IPS-NIHi7 (cell line): Measurements from ENCODE around the gene TMEM245.

ENCODE experiments used
- DNase-seq: peaks from one replicate; pipeline ENCODE4 v3.0.0; 2012; ENCODE audit warnings: mixed read lengths; ENCODE audit errors: extremely low spot score

Gene TMEM245

DNA sequence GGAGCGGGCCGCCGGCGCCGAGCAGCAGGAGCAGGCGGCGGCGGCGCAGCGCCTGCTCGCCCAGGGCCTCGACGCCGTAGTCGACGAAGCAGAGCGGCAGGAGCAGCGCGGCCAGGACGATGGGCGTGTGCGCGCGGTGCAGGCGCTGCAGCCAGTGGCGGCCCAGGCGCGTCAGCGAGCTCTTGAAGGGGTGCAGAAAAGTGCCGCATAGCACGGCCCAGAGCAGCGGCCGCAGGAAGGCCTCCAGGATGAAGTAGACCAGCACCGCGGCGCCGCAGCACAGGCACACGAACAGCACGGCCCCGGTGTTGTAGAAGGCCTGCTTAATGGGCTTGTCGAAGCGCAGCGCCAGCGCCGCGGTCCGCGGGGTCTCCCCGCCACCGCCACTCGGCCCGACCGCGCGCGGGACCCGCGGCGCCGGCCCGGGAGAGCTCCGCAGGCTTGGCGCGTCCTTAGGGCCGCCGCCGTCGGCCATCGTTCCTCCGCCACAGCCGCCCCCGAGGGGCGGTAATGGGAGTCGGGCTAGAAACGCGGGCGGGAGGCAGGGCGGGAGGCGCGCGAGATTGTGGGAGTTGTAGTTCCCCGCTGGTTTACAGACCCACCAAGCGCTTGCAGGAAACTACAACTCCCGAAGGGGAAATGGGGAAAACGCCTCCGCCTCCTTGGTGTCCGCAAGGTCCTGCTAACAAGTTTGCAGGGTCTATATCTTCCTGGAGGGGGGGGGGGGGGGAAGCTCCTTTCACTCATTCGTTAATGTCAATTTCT lies at the start of gene TMEM245:
Gene TMEM245, minus strand, starts transcription at position 509 of the 765 bp plus-strand sequence. Its CDS starts 34 bp downstream, at position 475.
- DNase-seq, result peak; percentile 93

DNA sequence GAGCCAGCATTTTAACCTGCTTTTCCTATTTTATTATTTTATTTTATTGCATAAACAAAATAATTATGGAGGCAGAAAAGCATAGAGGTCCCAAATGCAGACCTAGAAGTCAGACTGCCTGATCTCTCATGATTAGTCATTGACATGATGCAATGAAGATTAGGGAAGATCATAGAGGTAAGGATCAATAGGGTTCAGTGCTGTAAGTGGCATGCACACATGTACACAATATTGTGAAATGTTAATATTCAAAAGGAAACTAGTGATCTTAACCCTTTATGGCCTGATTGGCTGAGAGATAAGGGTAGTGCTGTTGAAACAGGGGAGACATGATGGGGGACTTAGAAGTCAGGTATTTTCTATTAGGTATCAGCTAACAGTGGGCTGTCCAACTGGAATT lies 48.4 kb upstream of the TMEM245 start:
- DNase-seq, result no peak

DNA sequence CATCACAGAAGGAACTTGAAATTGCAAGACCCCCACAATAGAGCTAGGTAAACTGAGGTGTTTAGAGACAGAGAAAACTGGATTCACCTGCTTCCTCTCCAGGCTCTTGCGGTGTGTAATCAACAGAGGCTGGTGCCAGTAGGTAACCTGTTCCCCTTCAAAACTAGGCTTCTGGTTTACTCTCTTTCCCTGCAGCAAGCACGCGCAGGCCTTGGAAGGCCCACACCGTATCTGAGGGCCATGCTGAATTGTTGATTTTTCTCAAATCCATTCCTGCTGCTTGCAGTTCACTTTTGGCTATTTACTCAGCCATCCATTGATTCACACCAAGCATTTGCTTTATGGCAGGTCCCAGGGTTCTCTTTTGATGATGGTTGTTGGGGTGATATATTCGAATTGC lies 48.0 kb upstream of the TMEM245 start:
- no peak for DNase-seq

DNA sequence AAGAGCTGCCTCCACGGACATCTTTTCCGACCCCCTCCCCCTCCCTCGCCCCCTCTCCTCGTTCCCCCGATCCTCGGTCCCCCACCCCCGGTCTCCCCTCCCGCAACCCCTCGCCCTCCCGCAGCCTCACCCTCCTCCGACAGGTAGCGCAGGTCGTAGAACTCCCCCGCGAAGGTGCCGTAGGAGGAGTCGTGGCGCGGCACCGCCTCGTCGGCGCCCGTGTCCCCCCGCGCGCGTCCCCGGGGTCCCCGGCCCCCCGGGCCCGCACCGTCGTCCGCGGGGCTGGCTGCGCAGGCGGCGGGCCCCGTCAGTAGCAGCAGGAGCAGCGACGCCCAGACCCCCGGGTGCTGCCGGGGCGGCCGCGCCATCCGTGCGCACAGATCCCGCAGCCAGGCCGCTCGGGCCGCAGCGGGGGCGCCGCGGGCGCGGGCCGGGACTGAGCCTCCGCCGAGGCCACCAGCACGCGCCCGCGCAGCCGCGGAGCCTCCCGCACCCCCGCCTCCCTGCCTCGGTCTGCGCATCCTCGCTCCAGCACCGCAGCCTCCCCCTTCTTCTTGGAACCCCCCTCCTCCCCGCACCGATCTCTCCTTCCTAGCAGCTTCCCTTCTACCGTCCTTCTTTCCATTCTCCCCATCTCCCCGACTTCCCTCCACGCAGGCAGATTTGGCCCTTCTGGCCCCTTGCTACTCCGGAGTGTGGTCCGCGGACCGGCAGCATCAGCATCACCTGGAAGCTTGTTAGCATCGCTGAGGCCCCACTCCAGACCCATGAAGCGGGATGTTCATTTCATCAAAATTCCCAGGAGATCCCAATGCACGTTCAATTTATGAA lies 47.2 kb upstream of the TMEM245 start, which contains the start of gene FRRS1L:
Gene FRRS1L, minus strand, starts transcription at position 479 of the 831 bp plus-strand sequence. Its CDS starts 111 bp downstream, at position 368.
- peak; percentile 71 for DNase-seq

DNA sequence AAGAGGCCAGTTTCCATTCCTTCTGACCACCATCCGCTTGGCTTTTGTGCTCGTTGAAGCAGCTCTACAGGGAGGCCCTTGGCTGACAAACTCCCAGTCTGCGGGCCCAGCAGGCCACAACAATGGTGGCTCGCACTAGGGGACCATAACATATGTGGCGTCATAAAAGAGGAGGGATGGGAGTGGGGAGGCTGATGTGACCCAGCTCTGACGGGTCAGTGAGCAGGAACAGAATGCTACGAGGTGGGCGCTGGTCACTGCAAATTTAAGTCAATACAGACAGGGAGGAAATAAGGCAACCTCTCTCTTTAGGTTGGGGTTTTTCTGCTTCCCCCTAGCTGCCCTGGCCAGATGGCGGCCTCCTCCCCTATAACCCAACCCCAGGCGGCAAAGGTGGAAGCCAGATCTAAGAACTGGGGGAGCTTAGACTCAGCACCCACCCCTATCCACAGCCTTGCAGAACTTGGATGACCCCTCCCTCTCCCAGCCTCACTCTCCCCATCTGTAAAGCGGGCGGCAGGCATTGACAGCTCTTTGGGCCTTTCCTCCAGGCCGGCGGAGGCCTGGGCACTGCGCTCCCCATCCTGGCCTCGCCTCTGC lies 46.5 kb upstream of the TMEM245 start:
- DNase-seq, result peak; percentile 31

DNA sequence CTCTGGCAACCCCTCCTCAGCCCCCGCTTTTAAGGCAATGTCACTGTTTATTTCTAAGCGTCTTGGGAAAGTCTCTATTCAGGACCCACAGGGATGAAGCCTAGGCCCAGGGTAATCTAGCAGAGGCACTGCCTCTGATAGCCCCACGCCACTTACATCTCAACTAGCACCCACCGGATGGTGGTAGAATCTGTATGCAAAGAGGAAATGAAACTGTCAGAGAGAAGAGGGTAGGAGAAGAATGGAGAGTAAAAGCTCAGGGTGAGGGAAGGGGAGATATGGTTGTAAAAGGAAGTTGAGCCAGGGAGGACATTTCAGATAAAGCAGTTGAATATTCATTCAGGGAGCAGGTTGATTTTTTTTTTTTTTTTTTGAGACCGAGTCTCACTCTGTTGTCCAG lies 44.3 kb upstream of the TMEM245 start:
- no peak for DNase-seq

DNA sequence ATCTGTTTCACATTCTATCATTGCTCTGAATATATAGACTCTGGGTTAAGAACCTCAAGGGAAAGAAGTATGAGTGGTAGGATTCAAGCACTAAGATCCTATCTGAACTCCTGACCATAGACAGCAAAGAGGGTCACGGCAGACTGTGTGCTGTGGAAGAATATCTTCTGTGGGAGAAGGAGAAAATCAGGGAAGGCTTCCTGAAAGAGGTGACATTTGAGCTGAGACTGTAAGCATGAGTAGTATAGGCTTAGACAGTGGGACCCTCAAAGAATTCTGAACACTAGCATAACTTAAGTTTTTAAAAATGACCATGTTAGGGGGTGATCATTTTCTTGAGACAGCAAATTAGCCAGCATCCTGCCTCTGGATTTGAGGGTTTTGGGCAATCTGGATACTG lies 43.4 kb upstream of the TMEM245 start:
- DNase-seq, result no peak

DNA sequence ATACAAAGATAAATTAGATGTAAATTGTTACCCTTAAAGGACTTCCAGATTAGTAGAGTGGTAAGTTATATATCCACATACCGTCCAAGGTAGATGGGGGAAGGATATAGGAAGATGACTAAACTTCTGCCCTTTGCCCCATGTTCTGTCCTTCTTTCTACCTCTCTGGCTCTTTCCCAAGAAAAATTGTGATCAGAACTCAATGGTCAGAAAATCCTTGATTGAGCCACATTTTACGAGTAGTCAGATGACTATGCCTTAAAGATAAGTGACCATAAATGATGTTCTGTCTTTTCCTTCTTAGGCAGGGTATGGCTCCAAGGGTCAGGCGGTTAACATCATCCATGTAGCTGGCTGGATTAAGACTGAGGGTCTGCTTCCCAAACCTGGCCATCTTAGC lies 42.9 kb upstream of the TMEM245 start:
- DNase-seq, result no peak

DNA sequence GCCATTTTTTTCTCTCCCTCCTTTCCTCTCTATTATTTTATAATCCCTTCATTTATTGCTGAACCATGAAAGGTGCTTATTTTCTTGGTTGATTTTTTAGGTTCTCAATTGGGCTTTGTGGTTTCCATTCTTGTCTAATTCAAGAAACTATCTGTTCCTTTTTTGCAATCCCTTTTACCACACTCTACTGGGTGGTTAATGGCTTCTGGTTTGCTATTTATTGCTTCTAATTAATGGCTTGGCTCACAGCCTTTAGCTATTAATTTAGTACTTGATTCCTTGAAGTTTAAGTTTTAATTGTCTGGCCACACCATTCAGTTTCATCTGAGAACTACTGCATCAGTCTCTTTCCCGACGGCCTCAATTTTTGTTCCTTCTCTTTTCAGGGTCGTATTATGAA lies 41.7 kb upstream of the TMEM245 start:
- DNase-seq, result no peak

DNA sequence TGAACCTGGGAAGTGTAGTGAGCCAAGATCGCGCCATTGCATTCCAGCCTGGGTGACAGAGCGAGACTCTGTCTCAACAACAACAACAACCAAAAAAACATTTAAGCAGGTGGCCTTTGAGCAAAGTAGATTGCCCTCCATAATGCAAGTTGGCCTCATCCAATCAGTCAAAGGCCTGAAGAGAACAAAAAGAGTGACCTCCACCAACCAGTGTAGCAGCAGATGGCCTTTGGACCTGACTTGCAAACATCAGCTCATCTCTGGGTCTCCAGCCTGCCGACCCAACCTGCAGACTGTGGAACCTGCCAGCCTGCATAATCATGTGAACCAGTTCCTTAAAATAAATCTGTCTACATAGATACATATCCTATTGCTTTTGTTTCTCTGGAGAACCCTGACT lies 39.8 kb upstream of the TMEM245 start:
- no peak for DNase-seq

DNA sequence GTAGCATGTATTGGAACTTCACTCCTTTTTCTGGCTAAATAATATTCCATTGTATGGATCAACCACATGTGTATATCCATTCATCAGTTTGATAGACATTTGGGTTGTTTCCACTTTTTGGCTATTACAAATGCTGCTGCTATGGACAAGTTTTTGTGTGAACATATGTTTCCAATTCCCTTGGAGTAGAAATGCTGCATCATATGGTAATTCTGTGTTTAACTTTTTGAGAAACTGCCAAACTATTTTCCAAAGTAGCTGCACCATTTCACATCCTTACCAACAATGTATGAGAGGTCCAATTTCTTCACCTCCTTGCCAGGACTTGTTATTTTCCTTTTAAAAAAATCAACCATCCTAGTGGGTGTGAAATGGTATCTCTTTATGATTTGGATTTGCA lies 38.9 kb upstream of the TMEM245 start:
- no peak for DNase-seq

DNA sequence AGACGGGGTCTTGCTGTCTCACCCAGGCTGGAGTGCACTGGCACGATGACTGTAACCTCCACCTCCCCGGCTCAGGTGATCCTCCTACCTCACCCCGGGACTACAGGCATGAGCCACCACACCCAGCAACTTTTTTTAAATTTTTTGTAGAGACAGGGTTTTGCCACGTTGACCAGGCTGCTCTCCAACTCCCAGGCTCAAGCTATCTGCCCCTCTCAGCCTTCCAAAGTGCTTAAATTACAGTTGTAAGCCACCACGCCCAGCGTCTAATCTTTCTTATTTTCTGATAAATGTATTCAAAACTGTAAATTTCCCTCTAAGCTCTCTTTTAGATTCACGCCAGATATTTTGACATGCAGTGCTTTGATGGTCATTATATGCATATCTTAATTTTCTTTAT lies 37.0 kb upstream of the TMEM245 start:
- DNase-seq, result no peak

DNA sequence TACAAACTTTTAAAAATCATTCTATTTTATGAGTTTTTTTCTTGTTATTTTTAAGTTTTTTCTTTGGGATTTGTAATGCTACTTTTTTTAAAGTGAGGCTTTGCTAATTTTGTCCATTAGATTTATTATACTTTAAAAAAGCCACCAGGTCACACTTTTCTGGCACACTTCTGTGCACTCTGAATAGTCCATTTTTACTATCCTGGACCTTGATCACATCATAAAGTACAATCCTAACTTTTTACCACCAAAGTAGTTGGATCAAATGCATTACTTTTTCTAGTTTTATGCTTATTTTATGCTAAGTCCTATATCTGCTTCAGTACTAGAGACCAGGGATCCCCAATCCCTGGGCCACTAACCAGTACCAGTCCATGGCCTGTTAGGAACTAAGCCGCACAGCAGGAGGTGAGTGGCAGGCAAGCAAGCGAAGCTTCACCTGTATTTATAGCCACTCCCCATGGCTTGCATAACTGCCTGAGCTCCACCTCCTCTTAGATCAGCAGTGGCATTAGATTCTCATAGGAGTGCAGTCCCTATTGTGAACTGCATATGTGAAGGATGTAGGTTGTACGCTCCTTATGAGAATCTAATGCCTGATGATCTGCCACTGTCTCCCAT lies 31.3 kb upstream of the TMEM245 start:
- no peak for DNase-seq

DNA sequence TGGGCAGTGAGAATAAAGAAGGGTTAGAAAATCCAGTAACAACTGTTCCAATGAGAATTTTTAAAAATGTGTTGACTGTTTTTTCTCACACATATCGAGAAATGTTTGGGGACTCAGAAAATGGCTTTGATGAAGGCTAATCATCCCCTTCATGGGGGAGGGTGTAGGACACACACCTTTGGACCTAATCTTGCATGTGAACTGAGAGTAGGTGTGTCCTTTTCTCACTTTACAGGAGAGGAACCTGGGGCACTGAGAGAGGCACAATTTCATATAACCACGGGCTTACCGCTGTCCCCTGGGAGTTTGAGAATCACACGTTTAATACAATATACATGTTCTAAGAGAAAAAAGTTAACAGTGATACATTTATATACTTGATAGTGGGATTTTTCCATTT lies 30.0 kb upstream of the TMEM245 start:
- no peak for DNase-seq

DNA sequence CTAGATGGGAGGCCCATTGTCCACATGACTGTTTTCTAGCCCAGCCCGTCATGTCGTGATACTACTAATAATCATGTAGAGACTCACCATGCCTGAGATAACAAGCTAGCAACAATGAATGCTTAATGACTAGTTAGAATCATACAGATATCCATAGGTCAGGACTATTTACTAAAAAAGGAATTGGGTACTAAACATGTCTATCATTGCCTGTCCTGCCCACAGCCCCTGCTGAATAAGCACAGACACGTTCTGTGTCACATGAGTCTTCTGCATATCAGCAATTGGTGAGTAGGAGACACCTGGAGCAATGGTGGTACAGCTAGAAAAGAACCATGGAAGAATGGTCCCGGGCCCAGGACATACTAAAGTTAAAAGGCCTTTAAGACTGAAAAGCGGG lies 29.3 kb upstream of the TMEM245 start:
- no peak for DNase-seq

DNA sequence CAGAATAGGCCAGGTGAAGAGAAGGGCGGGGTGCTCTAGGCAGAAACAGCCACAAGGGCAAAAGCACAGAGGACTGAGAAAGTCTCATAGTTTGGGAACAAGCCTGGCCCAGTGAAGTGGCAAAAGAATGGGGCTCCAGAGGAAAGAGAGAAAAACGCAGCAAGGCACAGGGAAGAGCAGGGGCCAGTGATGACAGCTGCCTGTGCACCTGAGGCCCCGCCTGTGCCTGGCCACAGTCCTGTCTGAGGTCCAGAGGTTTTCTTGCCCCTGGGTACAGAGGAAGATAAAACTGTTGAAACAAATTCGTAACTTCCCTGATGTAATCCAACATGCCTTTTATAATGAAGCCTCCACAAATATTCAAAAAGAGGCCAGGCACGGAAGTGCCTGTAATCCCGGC lies 25.3 kb upstream of the TMEM245 start:
- no peak for DNase-seq

DNA sequence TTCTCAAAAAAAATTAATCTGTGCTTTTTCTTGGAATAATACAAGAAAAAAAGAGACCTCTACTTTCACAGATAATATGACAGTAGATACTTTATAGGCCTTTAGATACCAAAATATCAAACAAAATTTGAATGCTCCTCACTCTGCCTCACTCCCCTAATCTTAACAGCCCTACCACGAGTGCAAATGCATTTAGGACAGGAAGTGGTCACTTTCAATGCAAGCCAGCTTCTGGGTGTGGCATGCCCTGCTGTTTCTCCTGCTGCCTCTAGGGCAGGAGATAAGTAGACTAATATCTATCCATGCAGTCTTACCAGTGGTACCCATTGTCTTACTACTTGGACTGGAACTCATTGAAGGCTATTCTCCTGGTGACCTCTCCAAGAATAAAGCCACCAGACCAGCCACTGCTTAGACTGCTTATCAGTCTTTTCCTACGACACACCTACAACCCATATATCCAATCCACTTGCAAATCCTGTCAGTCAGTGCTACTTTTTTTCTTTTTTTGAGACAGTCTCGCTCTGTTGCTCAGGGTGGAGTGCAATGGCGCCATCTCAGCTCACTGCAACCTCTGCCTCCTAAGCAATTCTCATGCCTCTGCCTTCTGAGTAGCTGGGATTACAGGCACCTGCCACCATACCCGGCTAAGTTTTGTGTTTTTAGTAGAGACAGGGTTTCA lies 24.3 kb upstream of the TMEM245 start:
- DNase-seq, result peak; percentile 55

DNA sequence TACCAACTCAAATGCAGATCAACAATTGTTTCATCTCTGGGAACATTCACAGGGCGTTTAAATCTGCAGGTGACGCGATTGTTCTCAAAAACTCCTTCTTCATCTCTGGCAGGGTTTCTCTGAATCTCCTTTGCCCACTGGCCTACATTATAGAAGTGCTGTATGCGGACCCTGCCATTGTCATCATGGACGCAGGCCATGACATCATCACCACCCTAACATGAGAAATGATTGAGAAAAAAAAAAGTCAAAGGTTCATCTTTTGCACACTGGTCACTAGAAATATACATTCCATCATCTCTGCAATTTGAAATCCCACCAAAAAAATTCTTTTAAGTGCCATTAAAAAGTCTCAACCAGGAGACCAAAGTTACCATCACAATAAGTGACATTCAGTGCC lies 21.6 kb upstream of the TMEM245 start:
- no peak for DNase-seq

DNA sequence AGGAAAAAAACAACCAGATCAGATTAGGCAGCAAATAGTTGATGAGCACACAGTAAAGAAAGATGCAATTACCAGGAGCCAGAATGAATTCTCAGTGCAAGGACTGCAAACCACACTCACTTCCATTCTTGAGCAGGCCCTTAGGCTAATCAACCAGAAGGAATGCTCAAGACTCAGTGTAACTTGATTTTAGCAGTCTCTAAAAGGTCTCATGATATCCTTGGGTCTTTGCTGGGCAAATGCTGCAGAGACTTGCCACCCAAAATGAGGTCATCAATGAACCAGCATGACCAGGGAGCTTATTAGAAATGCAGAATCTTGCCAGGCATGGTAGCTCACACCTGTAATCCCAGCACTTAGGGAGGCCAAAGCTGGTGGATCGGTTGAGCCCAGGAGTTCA lies 20.1 kb upstream of the TMEM245 start:
- no peak for DNase-seq

DNA sequence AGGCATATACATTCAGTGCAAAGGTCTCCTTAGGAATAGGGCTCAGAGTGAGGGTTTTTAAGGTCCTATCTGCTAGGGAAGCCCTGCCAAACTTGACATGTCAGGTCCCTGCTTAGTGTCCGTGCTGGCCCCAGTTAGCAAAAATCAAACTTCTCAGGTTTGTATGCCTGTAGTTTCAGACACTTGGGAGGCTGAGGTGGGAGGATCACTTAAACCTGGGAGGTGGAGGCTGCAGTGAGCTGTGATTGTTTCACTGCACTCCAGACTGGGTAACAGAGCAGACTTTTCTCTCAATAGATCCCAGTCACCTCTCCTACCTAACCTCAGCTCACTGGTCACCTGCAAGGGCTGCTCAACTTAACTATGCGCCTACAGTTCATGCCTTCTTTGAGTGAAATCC lies 18.7 kb upstream of the TMEM245 start:
- no peak for DNase-seq

DNA sequence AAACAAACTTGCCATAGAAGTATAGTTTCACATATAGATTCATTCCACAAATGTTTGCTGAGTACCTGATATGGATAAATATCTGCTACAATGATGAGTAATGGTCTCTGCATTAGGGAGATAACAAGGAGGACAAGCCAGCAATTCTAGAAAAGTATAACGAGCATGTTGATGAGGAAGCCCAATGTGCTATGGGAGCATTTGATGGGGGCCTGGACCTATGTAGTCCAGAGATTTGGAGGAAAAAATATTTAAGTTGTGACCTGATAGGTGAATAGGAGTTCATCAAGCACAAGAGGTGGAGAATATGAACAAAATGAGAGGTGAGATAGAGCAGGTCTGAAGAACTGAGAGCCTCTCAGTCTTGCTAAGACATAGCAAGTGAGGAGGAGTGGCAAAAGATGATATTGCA lies 14.4 kb upstream of the TMEM245 start:
- no peak for DNase-seq

DNA sequence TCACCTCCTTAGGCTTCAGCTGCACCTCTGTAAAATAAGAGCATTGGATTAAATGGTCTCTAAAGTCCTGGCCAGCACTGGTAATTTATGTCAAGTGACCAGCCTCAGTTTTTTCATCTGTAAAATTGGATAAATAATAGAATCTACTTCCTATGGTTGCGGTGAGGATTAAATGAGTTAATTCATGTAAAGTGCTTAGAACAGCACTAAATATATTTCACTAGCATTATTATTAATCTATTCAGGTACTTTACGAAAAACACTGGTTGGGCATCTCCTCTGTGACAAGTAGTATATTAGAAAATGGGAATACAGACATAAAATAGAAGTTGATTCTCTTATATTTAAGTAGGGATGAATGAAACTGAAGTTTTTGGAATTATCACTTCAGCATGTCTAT lies 13.8 kb upstream of the TMEM245 start:
- no peak for DNase-seq
